K562 (cell line): ENCODE measurements around the gene BFSP2.

Experiments
- BCOR ChIP-seq: fragments of 450-650 bp; IDR thresholded peaks from 2 replicates; pipeline ENCODE4 v1.6.1; 2016
- EP300 ChIP-seq: IDR thresholded peaks from 2 replicates; pipeline ENCODE4 v1.6.1; 2012; ENCODE audit warnings: low read length, improper control_type of control experiment
- EZH2 ChIP-seq: IDR thresholded peaks from 2 replicates; pipeline ENCODE4 v1.6.1; 2012; ENCODE audit warnings: low read depth, mild to moderate bottlenecking, inconsistent platforms, low read length, borderline replicate concordance
- ILF3 ChIP-seq: fragments of 450-650 bp; IDR thresholded peaks from 2 replicates; pipeline ENCODE4 v1.6.1; 2018; ENCODE audit warnings: antibody characterized with exemption, mild to moderate bottlenecking, moderate library complexity, borderline replicate concordance
- JUND ChIP-seq, 2 experiments: IDR thresholded peaks; 2 replicates in 1 of 2; 3 replicates in 1 of 2; pipeline ENCODE4 v1.6.1; 2011; ENCODE audit warnings: borderline replicate concordance in 2 of 2, low read depth in 2 of 2, low read length in 2 of 2, improper control_type of control experiment in 1 of 2, missing biosample characterization in 1 of 2, missing genetic modification characterization in 1 of 2, missing genetic modification reagents in 1 of 2
- ZNF449 ChIP-seq: fragments of 250-450 bp; sonication (Bioruptor Pico); IDR thresholded peaks from 2 replicates; pipeline ENCODE4 v1.8.0; 2022; ENCODE audit warnings: moderate library complexity, mild to moderate bottlenecking, inconsistent platforms
- TF ChIP-seq, protein P1 (sequence below), 3 experiments: IDR thresholded peaks in 2 of 3; conservative IDR thresholded peaks in 1 of 3; 2 replicates each; pipeline ENCODE4 v1.5.1; 2011 to 2012; ENCODE audit warnings: low read length in 3 of 3, mild to moderate bottlenecking in 3 of 3, control low read depth in 2 of 3, improper control_type of control experiment in 1 of 3, inconsistent platforms in 1 of 3, low read depth in 1 of 3, mixed read lengths in 1 of 3, moderate library complexity in 1 of 3; ENCODE audit not compliant: insufficient read depth in 2 of 3
- TF ChIP-seq, protein P2 (sequence below): fragments of 450-650 bp; IDR thresholded peaks from 2 replicates; pipeline ENCODE4 v1.6.1; 2014; ENCODE audit warnings: low read depth, mild to moderate bottlenecking, moderate library complexity, borderline replicate concordance

- TF ChIP-seq ZNF449 (no peak), BCOR (no peak), JUND (IDR thresholded peaks at IDR 0.05; ENCODE audit: borderline replicate concordance, low read depth, low read length) (no peak), JUND (tag; IDR thresholded peaks at IDR 0.05; ENCODE audit: borderline replicate concordance, low read depth, low read length) (no peak), ILF3 (no peak), EP300 (peak; percentile 29; the same call in 1 of the 2 replicates), EZH2 (no peak)
- TF ChIP-seq, protein P1, sequence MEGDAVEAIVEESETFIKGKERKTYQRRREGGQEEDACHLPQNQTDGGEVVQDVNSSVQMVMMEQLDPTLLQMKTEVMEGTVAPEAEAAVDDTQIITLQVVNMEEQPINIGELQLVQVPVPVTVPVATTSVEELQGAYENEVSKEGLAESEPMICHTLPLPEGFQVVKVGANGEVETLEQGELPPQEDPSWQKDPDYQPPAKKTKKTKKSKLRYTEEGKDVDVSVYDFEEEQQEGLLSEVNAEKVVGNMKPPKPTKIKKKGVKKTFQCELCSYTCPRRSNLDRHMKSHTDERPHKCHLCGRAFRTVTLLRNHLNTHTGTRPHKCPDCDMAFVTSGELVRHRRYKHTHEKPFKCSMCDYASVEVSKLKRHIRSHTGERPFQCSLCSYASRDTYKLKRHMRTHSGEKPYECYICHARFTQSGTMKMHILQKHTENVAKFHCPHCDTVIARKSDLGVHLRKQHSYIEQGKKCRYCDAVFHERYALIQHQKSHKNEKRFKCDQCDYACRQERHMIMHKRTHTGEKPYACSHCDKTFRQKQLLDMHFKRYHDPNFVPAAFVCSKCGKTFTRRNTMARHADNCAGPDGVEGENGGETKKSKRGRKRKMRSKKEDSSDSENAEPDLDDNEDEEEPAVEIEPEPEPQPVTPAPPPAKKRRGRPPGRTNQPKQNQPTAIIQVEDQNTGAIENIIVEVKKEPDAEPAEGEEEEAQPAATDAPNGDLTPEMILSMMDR (IDR thresholded peaks at IDR 0.05 in 2 of 3, conservative IDR thresholded peaks at IDR 0.05 in 1 of 3; ENCODE audit: insufficient read depth in 2 of 3, low read depth in 1 of 3, low read length in 3 of 3) = no peak
- TF ChIP-seq, protein P2, sequence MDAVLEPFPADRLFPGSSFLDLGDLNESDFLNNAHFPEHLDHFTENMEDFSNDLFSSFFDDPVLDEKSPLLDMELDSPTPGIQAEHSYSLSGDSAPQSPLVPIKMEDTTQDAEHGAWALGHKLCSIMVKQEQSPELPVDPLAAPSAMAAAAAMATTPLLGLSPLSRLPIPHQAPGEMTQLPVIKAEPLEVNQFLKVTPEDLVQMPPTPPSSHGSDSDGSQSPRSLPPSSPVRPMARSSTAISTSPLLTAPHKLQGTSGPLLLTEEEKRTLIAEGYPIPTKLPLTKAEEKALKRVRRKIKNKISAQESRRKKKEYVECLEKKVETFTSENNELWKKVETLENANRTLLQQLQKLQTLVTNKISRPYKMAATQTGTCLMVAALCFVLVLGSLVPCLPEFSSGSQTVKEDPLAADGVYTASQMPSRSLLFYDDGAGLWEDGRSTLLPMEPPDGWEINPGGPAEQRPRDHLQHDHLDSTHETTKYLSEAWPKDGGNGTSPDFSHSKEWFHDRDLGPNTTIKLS = no peak
Observed at GRCh38 chr3:133455960-133456359, 56.1 kb downstream of the BFSP2 start.
